Measurements from ENCODE around the gene ASB13.
"Not testable (repeated sequence)": the region's sequence is repeated elsewhere in the genome, so short reads cannot be mapped to it uniquely, and the experiment has no call there.

The ASB13 gene

GRCh38 chr10:5607594-5607993 lies 58.8 kb downstream of the ASB13 start:
- no peak for DNase-seq (ENCODE audit: low read depth in 2 of 2)

DNA sequence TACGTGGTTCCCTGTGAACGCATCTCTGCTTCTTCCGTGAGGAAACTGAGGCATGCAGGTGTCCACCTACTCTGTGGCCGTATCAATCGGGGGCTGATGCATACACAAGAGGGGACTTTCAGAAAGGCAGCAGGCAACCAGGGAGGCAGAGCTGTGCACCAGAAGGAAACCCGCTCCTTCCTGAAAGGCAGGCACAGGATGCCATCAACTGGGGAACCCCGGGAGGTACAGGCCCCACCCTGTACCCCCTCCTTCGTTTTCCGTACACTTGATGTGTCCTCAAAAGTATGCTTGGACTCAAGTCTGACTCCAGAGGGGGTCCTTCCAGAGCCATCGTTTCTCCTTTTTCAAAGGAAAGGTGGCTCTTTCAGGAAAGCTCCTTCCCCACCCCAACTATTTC lies 59.5 kb downstream of the ASB13 start:
- no peak for DNase-seq (ENCODE audit: low read depth in 2 of 2)

- no peak for DNase-seq (ENCODE audit: low read depth in 2 of 2)
Measured at GRCh38 chr10:5606321-5606720, 60.1 kb downstream of the ASB13 start.

DNA sequence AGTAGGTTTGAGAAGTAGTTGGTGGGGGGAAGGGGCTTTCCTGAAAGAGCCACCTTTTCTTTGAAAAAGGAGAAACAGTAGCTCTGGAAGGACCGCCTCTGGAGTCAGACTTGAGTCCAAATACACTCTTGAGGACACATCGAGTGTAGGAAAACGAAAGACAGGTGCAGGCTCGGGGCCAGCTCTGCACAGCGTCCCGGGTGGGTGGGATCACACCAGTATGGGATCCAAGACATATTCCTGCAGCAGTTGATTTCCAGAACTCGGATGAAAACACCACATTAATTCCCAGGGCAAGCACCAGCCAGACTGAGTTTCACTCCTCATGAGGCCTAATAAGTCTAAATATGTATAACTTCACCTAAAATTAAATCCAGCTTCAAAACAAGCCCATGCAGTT lies 61.4 kb downstream of the ASB13 start:
- DNase-seq (ENCODE audit: low read depth in 2 of 2), result no peak

GRCh38 chr10:5604236-5604925 lies 62.0 kb downstream of the ASB13 start:
- no peak for DNase-seq (ENCODE audit: low read depth in 2 of 2)

DNA sequence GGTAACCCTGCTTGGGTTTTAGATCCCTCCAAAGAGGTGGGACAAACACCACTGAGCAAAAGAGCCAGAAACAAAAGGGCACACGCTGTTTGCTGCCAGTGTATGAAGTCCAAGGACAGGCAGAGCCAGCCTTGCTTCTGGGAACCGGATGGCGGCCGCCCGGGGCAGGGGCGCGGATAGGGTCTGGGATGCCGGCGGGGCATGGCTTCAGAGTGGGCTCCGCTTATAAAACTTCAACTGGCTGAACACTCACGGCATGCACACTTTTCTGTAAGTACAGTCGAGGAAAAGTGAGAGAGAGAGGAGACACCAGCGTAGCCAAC lies 62.6 kb downstream of the ASB13 start:
- no peak for DNase-seq (ENCODE audit: low read depth in 2 of 2)

- no peak for DNase-seq (ENCODE audit: low read depth in 2 of 2)
Measured at GRCh38 chr10:5603091-5603847, 63.1 kb downstream of the ASB13 start.

DNA sequence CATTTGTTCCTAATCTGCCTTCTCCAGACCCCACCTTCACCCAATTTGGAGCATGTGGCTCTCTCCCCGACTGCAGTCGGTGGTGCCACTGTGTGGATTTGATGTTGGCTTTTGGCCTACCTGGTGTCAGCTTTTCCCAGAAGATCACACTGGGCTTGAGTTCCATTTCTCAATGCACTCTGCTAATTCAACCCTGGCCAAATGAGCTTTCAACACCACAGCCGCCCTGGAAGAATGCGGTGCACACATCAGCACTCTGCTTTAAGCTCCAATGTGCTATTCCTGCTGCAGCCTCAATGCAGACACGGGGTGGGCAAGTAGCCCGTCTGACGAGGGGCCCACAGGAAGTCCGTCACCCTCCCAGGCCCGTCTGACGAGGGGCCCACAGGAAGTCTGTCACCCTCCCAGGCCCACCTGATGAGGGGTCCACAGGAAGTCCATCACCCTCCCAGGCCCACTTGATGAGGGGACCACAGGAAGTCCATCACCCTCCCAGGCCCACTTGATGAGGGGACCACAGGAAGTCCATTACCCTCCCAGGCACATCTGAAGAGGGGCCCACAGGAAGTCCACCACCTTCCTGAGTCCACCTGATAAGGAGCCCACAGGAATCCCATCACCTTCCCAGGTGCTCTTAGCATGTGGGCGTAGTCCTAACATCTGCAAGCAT lies 64.4 kb downstream of the ASB13 start:
- no peak for DNase-seq (ENCODE audit: low read depth in 2 of 2)

DNA sequence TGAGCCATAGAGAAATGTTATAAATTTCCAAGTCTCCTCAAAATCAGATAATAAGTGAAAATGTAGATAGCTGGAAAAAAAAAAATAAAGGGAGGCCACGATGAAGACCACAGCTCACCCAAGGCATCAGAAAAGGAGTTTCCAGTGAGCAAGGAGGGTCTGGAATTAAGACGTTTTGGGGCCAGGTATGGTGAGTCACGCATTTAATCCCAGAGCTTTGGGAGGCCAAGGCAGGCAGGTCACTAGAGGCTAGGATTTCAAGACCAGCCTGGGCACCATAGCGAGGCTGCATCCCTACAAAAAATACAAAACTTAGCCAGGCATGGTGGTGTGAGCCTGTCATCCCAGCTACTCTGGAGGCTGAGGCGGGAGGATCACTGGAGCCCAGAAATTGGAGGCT lies 65.5 kb downstream of the ASB13 start:
- DNase-seq (ENCODE audit: low read depth in 2 of 2), result no peak

- DNase-seq (ENCODE audit: low read depth in 2 of 2), result no peak
Measured at GRCh38 chr10:5599613-5600520, 66.5 kb downstream of the ASB13 start.

DNA sequence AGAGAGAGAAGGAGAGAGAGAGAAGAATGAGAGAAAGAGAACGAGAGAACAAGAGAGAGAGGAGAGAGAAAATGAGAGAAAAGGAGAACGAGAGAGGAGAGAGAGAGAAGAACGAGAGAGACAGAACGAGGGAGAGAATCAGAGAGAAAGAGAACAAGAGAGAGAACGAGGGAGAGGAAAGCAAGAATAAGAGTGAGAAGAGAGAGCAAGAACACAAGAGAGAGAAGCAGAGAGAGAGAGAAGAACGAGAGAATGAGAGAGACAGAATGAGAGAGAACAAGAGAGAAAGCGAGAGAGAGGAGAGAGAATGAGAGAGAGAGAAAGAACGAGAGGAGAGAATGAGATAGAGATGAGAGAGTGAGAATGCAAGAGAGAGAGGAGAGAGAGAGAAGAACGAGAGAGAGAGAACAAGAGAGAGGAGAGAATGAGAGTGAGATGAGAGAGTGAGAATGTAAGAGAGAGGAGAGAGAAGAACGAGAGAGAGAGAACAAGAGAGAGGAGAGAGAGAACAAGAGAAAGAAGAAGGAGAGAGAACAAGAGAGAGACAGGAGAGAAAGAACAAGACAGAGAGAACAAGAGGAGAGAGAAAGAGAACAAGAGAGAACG lies 68.2 kb downstream of the ASB13 start:
- DNase-seq (ENCODE audit: low read depth in 2 of 2), result no peak

DNA sequence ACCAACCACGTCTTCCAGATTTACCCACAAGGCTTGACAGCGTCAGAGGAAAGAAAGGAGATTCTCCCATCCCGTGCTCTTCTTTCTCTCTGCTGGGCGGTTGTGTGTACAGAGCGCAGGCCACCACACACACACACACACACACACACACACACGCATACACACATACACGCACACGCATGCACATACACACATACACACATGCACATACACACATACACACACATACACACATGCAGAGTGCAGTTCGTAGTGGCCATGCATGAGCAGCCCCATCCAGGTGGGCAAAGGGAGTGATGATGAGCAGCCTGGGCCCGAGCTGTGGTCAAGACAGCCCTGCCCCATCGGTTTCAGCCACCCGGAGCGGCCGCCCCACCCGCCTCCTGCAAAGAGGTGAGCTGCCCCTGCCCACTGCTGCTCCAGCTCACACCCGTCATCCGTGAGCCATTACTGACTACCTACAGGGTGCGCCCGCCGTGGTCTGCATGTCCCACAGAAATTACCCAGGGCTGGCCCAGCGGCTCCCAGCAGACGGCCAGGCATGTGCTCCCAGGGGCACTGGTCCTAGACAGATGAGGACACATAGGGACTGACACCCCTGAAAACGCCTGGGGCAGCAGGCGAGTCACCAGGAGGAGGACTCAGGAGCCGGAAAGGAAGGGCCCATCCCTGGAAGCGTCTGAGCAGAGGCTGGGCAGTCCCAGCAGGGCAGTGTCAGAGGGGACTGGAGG lies 69.6 kb downstream of the ASB13 start:
- no peak for DNase-seq (ENCODE audit: low read depth in 2 of 2)

GRCh38 chr10:5595994-5596471 lies 70.4 kb downstream of the ASB13 start:
- no peak for DNase-seq (ENCODE audit: low read depth in 2 of 2)

GRCh38 chr10:5595591-5595990 lies 70.8 kb downstream of the ASB13 start:
- DNase-seq (ENCODE audit: low read depth in 2 of 2), result no peak

DNA sequence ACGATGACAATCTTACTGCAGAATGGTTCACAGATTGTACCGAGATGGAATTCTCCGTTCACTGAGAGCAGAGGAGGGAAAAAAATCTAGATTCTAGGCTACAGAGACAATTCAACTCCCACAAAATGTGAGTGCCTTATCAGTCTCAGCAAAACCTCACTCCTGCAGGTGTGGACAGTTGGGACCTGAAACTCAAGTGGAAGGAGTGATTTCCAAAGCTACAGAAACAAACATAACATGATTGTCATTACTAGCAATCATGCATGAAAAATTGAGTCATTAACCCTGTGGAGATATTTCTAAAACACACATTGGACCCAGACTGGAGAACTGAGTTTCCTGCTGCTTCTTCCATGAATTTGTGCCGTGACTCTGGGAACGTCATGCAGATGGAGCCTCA lies 71.3 kb downstream of the ASB13 start:
- DNase-seq (ENCODE audit: low read depth in 2 of 2), result no peak

DNA sequence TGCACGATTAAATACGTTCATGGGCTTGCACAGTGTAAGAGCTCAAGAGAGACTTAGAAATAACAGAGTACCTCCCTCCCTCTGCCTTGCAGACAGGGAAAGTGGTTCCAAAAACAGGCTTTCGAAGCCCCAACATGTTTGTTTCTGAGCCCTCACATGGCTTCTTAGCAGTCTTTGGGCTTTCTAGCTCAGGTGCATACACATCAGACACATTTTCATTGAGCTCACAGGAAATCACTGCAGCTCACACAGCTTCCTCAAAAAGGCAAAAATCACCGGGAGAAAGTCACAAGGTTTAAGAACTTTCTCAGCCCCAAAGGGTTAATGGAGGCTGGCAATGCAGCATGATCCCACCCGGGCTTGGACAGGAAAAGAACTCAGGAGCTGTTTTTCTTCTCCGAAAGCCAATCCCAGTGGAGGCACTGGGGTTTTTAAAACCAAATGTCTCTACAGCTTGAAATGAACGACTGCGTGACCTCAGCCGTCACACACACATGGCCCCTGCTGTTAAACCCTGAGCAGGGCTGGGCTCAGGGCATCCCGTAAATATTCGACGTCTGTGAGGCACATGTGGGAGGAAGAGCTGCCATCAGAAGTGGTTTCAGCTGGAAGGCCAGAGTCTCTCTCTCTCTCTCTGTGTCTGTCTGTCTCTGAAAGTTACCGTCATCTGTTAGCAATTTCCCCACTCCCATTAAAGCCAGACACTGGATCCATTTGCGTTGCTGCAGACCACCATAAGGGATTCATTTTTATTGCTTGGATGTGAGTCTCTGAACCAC lies 71.9 kb downstream of the ASB13 start:
- no peak for DNase-seq (ENCODE audit: low read depth in 2 of 2)

DNA sequence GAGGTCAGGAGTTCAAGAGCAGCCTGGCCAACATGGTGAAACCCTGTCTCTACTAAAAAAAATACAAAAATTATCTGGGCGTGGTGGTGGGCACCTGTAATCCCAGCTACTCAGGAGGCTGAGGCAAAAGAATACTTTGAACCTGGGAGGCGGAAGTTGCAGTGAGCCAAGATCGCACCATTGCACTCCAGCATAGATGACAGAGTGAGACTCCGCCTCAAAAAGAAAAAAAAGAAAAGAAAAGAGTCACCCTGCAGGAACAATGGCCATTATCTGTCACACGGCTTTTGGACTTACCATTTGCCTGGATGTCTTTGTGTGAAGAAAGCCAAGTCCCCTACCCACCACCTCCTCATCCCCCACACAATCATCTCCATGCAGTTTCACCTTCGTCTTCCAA lies 73.0 kb downstream of the ASB13 start:
- not testable (repeated sequence) for DNase-seq (ENCODE audit: low read depth in 2 of 2)

- DNase-seq (ENCODE audit: low read depth in 2 of 2), result no peak
Measured at GRCh38 chr10:5592070-5592469, 74.3 kb downstream of the ASB13 start.

DNA sequence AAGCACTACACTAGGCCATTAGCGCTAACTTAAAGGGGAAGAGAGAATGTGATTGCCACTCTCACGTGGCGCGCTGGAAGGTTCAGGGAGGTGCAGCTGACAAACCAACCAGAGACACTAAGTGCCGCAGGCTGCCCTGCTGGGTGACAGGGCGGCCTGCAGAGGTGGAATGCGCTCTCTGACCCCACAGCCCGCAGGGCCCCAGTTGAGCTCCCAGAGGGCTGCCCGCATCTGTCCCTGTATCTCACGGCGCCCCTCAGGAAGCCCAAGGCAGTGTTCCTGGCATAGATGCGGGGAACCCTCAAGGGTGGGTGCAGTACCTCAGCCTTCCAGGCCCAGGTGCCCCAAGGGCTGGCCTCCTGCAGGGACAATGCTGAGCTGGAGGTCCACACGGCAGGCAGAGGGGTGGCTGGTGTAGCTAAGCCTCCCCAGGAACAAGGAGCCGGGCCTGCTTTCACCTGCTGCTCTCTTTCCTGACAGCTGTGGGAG lies 75.0 kb downstream of the ASB13 start:
- DNase-seq (ENCODE audit: low read depth in 2 of 2), result no peak

DNA sequence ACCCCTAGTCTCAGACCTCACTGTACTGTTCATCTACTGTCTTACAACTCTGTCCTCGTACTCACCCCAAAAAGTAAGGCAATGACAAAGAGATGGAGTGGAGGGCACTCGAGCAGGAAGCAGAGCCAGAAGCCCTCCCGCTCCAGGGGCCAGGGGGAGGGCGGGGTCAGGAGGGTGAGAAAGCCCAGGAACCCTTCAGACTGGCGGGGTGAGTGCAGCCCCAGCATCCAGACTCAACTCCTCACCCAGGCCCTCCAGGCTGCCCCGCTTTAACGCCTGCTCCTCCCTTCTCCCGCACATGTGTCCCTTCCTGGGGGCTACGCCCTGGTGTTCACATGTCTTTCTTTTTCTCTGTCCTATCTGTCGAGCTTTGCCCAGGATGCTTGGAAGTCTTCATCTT lies 75.6 kb downstream of the ASB13 start:
- no peak for DNase-seq (ENCODE audit: low read depth in 2 of 2)
